ENCODE results near the gene HES4. TPM values are rescaled to one million over a fixed set of nuclear protein-coding genes. Genes with fewer than 3 reads are reported as not detected.
A peak's percentile ranks its signal among the peaks of the same experiment; 100 is the strongest.

The HES4 gene
- polyA plus RNA-seq (2013, experiment 1 of 4), result 23.1 TPM
- polyA plus RNA-seq (2013, experiment 2 of 4), result 20.6 TPM
- 76.6 TPM for polyA plus RNA-seq (2013, experiment 3 of 4)
- polyA plus RNA-seq (2013, experiment 4 of 4), result 89.3 TPM

GRCh38 chr1:999725-1000356, at the start of gene HES4:
Gene HES4, minus strand, starts transcription at chr1:1000097. Its CDS starts 124 bp downstream, at chr1:999973.
- no peaks in the 10 kb centered on the region for H3K9me3 ChIP-seq (ENCODE audit: control insufficient read depth, low read length)
- peaks cover 70% of the 10 kb centered on the region for H3K27me3 ChIP-seq (ENCODE audit: control insufficient read depth, insufficient read depth, low read length, poor library complexity, severe bottlenecking)
- no peaks in the 10 kb centered on the region for H3K36me3 ChIP-seq (ENCODE audit: control insufficient read depth, insufficient read depth, low read length)
- peak within 1 kb of the TSS; percentile 71 for H3K4me3 ChIP-seq (ENCODE audit: insufficient read depth, low read depth, low read length)
- peak within 1 kb of the TSS; percentile 98 for H3K27ac ChIP-seq (ENCODE audit: insufficient read depth, low read depth, low read length, poor library complexity, severe bottlenecking)
- H3K4me1 ChIP-seq (ENCODE audit: control insufficient read depth, insufficient read depth, low read length), result peaks cover 28% of the 10 kb centered on the region
- 1% methylated on average over 95 of the region's 95 CpGs for WGBS, 2 experiments

- Histone ChIP-seq H3K27ac (ENCODE audit: insufficient read depth, low read depth, low read length, poor library complexity, severe bottlenecking) (no peak overlapping the region), H3K9me3 (ENCODE audit: control insufficient read depth, low read length) (no peaks in the 10 kb centered on the region), H3K36me3 (ENCODE audit: control insufficient read depth, insufficient read depth, low read length) (peaks cover 16% of the 10 kb centered on the region), H3K4me3 (ENCODE audit: insufficient read depth, low read depth, low read length) (no peak overlapping the region), H3K27me3 (ENCODE audit: control insufficient read depth, insufficient read depth, low read length, poor library complexity, severe bottlenecking) (no peaks in the 10 kb centered on the region), H3K4me1 (ENCODE audit: control insufficient read depth, insufficient read depth, low read length) (no peaks in the 10 kb centered on the region)
- 93 to 94% methylated on average over 20 to 26 of the region's 28 CpGs for WGBS, 2 experiments
Observed at GRCh38 chr1:1048765-1049164, 48.9 kb upstream of the HES4 start.

- Histone ChIP-seq H3K4me3 (ENCODE audit: insufficient read depth, low read depth, low read length) (no peak overlapping the region), H3K27ac (ENCODE audit: insufficient read depth, low read depth, low read length, poor library complexity, severe bottlenecking) (no peak overlapping the region), H3K27me3 (ENCODE audit: control insufficient read depth, insufficient read depth, low read length, poor library complexity, severe bottlenecking) (no peaks in the 10 kb centered on the region), H3K36me3 (ENCODE audit: control insufficient read depth, insufficient read depth, low read length) (peaks cover 16% of the 10 kb centered on the region), H3K9me3 (ENCODE audit: control insufficient read depth, low read length) (no peaks in the 10 kb centered on the region), H3K4me1 (ENCODE audit: control insufficient read depth, insufficient read depth, low read length) (no peaks in the 10 kb centered on the region)
- 95 to 97% methylated on average over 25 of the region's 25 CpGs for WGBS, 2 experiments
Observed at GRCh38 chr1:1047963-1048362, 48.1 kb upstream of the HES4 start.

- Histone ChIP-seq H3K4me3 (ENCODE audit: insufficient read depth, low read depth, low read length) (no peak overlapping the region), H3K36me3 (ENCODE audit: control insufficient read depth, insufficient read depth, low read length) (peaks cover 16% of the 10 kb centered on the region), H3K27me3 (ENCODE audit: control insufficient read depth, insufficient read depth, low read length, poor library complexity, severe bottlenecking) (no peaks in the 10 kb centered on the region), H3K27ac (ENCODE audit: insufficient read depth, low read depth, low read length, poor library complexity, severe bottlenecking) (no peak overlapping the region), H3K9me3 (ENCODE audit: control insufficient read depth, low read length) (no peaks in the 10 kb centered on the region), H3K4me1 (ENCODE audit: control insufficient read depth, insufficient read depth, low read length) (no peaks in the 10 kb centered on the region)
- 96% methylated on average over 19 of the region's 19 CpGs for WGBS, 2 experiments
Observed at GRCh38 chr1:1047407-1047806, 47.5 kb upstream of the HES4 start.

GRCh38 chr1:1046767-1047166, 46.9 kb upstream of the HES4 start:
- no peaks in the 10 kb centered on the region for H3K27me3 ChIP-seq (ENCODE audit: control insufficient read depth, insufficient read depth, low read length, poor library complexity, severe bottlenecking)
- H3K4me1 ChIP-seq (ENCODE audit: control insufficient read depth, insufficient read depth, low read length), result no peaks in the 10 kb centered on the region
- H3K9me3 ChIP-seq (ENCODE audit: control insufficient read depth, low read length), result no peaks in the 10 kb centered on the region
- H3K36me3 ChIP-seq (ENCODE audit: control insufficient read depth, insufficient read depth, low read length), result peaks cover 10% of the 10 kb centered on the region
- H3K27ac ChIP-seq (ENCODE audit: insufficient read depth, low read depth, low read length, poor library complexity, severe bottlenecking), result no peak overlapping the region
- WGBS, 2 experiments, result 95 to 96% methylated on average over 26 of the region's 26 CpGs
- H3K4me3 ChIP-seq (ENCODE audit: insufficient read depth, low read depth, low read length), result no peak overlapping the region

GRCh38 chr1:1046243-1046642, 46.3 kb upstream of the HES4 start:
- 95 to 97% methylated on average over 20 of the region's 20 CpGs for WGBS, 2 experiments
- Histone ChIP-seq H3K4me1 (ENCODE audit: control insufficient read depth, insufficient read depth, low read length) (no peaks in the 10 kb centered on the region), H3K9me3 (ENCODE audit: control insufficient read depth, low read length) (no peaks in the 10 kb centered on the region), H3K36me3 (ENCODE audit: control insufficient read depth, insufficient read depth, low read length) (peaks cover 8% of the 10 kb centered on the region), H3K27ac (ENCODE audit: insufficient read depth, low read depth, low read length, poor library complexity, severe bottlenecking) (no peak overlapping the region), H3K27me3 (ENCODE audit: control insufficient read depth, insufficient read depth, low read length, poor library complexity, severe bottlenecking) (no peaks in the 10 kb centered on the region), H3K4me3 (ENCODE audit: insufficient read depth, low read depth, low read length) (no peak overlapping the region)

- H3K9me3 ChIP-seq (ENCODE audit: control insufficient read depth, low read length), result no peaks in the 10 kb centered on the region
- 96% methylated on average over 23 of the region's 23 CpGs for WGBS, 2 experiments
- H3K4me3 ChIP-seq (ENCODE audit: insufficient read depth, low read depth, low read length), result no peak overlapping the region
- H3K27me3 ChIP-seq (ENCODE audit: control insufficient read depth, insufficient read depth, low read length, poor library complexity, severe bottlenecking), result peaks cover 4% of the 10 kb centered on the region
- H3K27ac ChIP-seq (ENCODE audit: insufficient read depth, low read depth, low read length, poor library complexity, severe bottlenecking), result no peak overlapping the region
- peaks cover 8% of the 10 kb centered on the region for H3K36me3 ChIP-seq (ENCODE audit: control insufficient read depth, insufficient read depth, low read length)
- H3K4me1 ChIP-seq (ENCODE audit: control insufficient read depth, insufficient read depth, low read length), result peaks cover 3% of the 10 kb centered on the region
Observed at GRCh38 chr1:1045129-1045528, 45.2 kb upstream of the HES4 start.

GRCh38 chr1:1044455-1045078, 44.7 kb upstream of the HES4 start:
- Histone ChIP-seq H3K4me3 (ENCODE audit: insufficient read depth, low read depth, low read length) (no peak overlapping the region), H3K27ac (ENCODE audit: insufficient read depth, low read depth, low read length, poor library complexity, severe bottlenecking) (no peak overlapping the region), H3K4me1 (ENCODE audit: control insufficient read depth, insufficient read depth, low read length) (peaks cover 9% of the 10 kb centered on the region), H3K27me3 (ENCODE audit: control insufficient read depth, insufficient read depth, low read length, poor library complexity, severe bottlenecking) (peaks cover 10% of the 10 kb centered on the region), H3K36me3 (ENCODE audit: control insufficient read depth, insufficient read depth, low read length) (peaks cover 7% of the 10 kb centered on the region), H3K9me3 (ENCODE audit: control insufficient read depth, low read length) (no peaks in the 10 kb centered on the region)
- WGBS, 2 experiments, result 96 to 97% methylated on average over 34 of the region's 34 CpGs

GRCh38 chr1:1043921-1044320, 44.0 kb upstream of the HES4 start:
- peaks cover 3% of the 10 kb centered on the region for H3K36me3 ChIP-seq (ENCODE audit: control insufficient read depth, insufficient read depth, low read length)
- peaks cover 15% of the 10 kb centered on the region for H3K4me1 ChIP-seq (ENCODE audit: control insufficient read depth, insufficient read depth, low read length)
- no peaks in the 10 kb centered on the region for H3K9me3 ChIP-seq (ENCODE audit: control insufficient read depth, low read length)
- no peak overlapping the region for H3K4me3 ChIP-seq (ENCODE audit: insufficient read depth, low read depth, low read length)
- peaks cover 17% of the 10 kb centered on the region for H3K27me3 ChIP-seq (ENCODE audit: control insufficient read depth, insufficient read depth, low read length, poor library complexity, severe bottlenecking)
- 96% methylated on average over 33 of the region's 33 CpGs for WGBS, 2 experiments
- no peak overlapping the region for H3K27ac ChIP-seq (ENCODE audit: insufficient read depth, low read depth, low read length, poor library complexity, severe bottlenecking)

- no peak overlapping the region for H3K27ac ChIP-seq (ENCODE audit: insufficient read depth, low read depth, low read length, poor library complexity, severe bottlenecking)
- peaks cover 3% of the 10 kb centered on the region for H3K36me3 ChIP-seq (ENCODE audit: control insufficient read depth, insufficient read depth, low read length)
- H3K27me3 ChIP-seq (ENCODE audit: control insufficient read depth, insufficient read depth, low read length, poor library complexity, severe bottlenecking), result peaks cover 22% of the 10 kb centered on the region
- 95 to 96% methylated on average over 27 of the region's 27 CpGs for WGBS, 2 experiments
- H3K4me3 ChIP-seq (ENCODE audit: insufficient read depth, low read depth, low read length), result no peak overlapping the region
- H3K4me1 ChIP-seq (ENCODE audit: control insufficient read depth, insufficient read depth, low read length), result peaks cover 17% of the 10 kb centered on the region
- no peaks in the 10 kb centered on the region for H3K9me3 ChIP-seq (ENCODE audit: control insufficient read depth, low read length)
Observed at GRCh38 chr1:1043411-1043810, 43.5 kb upstream of the HES4 start.

All from ectodermal cell (in vitro differentiated cells).